Activated T-cell treated with anti-CD3 and anti-CD28 coated beads, Interleukin-2, amount 50 U/mL, for 48 hours (primary cell): ENCODE data around the gene TLE2.
"Not testable (repeated sequence)": the region's sequence is repeated elsewhere in the genome, so short reads cannot be mapped to it uniquely, and the experiment has no call there.

Source experiments
- DNase-seq, 2 experiments: peaks; one replicate each; pipeline ENCODE4 v3.0.0-alpha.2; 2020

TLE2 gene

DNA sequence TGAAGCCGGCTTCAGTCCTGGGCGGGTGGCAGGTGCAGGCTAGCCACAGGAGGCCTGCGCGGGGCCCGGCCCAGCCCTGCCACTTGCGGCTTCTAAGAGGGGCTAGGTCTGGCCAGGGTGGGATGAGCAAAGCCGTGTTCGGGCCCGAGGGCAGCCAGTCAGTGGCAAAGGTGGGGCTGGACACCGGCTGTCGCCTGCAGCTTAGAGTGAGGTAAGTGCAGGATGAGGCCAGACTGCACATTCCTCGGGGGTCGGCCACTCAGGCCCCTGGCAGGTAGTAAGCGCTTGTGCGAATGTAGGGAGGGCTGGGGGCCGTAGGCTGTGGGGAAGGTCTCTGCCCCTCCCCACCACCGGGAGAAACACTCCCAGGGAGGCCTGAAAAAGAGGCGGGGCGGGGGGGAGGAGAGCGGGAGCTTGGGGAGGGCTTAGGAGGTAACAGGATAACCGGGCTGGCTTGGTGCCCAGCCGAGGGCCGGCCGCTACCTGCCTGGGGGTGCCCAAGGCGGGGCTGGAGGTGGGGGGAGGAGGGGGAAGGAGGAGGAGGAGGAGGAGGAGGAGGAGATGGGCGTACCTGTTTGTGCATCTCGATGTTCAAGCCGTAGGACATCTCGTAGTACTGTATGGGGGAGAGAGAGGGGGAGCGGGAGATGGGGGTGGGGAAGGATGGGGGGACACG is 26.8 kb upstream of the TLE2 start:
- DNase-seq, result no peak

DNA sequence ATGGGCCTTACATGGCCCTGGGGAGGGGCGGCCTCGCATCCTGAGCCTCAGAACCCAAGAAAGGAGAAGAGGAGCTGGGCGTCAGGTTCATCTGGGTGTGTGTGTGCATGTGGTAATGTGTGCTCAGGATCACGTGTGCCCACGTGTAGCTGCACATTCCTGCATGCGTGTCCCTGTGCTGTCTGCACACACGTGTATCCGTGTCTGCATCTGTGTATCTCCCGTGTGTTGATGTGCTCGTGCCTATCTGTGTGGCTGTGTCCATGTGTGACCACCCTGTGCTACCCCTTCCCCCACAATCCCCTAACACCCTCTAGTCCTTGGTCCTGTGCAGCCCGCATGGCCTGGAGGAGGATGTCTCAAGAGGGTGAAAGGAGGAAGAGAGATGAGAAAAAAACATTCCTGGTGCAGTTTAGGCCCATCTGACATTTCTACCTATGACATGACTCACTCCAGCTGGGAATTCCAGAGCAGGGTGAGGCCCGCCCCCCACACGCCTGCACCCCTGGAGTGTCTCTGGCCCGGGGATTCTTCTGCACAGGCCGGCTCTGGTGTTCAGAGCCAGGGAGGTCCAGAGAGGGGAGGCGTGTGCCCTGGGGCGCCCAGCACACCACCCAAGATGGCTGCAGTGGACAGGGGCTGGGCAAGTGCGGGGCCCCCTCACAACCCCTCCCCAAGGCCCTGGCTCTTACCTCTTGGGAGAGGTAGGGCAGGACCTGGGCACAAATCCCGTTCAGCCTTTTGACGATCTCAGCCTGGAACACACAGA is 26.1 kb upstream of the TLE2 start:
- no peak for DNase-seq

DNA sequence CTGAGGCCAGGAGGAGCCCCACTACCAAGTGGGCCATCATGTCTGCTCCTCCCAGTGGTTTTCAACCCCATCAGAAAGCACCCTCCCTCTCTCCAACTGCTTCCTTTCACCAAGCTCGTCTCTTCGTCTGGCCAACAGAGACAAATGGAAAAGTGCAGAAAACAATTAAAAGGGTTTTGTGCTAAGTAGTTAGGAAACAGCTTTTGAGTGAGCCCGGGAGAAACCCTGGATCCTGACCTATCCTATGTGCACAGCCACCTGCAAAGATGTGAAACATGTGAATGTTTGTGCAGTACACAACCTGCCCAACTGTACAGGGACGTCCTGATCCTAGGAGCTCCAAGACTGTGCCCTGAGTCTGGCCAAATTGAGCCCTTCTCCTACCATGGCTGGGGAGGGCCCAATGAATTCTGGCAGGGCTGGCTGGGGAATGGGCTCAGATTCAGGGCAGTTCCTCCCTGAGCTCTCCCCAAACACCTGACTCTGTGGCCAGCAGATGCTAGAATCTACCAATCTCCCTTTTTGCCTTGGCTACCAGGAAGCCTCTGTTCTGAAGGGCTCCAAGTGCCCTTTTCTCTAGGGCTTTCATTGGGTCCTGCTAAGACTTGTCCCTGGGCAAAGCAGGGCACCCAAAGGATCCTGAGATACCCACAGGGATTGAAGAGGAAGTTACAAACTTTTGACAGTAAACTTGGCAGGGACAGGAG is 25.3 kb upstream of the TLE2 start:
- DNase-seq, result no peak

GRCh38 chr19:3053780-3054179 is 24.7 kb upstream of the TLE2 start:
- DNase-seq, result no peak

DNA sequence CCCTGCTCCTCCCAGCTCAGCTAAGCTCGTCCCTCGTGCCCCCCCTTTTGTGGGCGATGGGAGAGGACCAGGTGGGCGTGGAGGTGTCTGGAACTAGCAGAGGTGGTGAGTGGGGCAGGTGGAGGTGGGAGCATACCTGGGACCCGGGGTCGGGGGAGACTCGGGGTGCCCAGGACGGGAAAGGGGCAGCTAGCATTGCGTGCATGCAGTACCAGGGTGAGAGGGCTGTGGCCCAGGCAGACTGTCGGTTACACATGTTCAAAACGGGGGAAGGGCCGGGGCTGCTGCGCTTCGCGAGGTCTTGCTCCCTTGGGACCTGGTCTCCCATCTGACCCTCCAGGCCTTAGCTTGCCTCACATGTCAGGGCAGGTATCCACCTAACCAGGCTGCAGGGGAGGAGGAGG is 24.1 kb upstream of the TLE2 start:
- no peak for DNase-seq

DNA sequence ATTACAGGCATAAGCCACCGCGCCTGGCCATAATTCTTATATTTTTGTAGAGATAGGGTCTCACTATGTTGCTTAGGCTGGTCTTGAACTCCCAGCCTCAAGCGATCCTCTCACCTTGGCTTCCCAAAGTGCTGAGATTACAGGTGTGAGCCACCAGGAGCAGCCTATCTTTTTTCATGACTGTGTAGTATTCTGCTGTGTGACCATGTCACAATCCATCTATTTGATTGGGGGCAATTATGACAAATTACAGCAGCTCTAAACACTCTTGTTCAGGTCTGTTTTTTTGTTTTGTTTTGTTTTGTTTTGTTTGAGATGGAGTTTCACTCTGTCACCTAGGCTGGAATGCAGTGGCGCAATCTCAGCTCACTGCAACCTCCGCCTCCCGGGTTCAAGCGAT is 20.9 kb upstream of the TLE2 start:
- DNase-seq, result not testable (repeated sequence)

GRCh38 chr19:3049089-3049488 is 20.0 kb upstream of the TLE2 start:
- no peak for DNase-seq

DNA sequence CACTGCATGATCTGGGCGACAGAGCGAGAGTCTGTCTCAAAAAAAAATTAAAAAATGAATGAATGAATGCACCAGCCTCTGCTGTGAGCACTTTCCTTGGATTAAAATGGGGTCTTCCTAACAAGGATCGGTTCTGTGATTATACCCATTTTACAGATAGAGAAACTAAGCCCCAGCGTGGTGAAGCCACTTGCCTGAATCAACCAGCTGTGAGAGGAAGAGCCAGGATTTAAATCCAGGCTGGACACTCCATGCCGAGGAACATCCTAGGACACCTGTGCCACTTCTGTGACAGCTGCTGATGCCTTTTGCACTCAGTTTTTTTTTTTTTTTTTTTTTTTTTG is 19.1 kb upstream of the TLE2 start:
- no peak for DNase-seq

DNA sequence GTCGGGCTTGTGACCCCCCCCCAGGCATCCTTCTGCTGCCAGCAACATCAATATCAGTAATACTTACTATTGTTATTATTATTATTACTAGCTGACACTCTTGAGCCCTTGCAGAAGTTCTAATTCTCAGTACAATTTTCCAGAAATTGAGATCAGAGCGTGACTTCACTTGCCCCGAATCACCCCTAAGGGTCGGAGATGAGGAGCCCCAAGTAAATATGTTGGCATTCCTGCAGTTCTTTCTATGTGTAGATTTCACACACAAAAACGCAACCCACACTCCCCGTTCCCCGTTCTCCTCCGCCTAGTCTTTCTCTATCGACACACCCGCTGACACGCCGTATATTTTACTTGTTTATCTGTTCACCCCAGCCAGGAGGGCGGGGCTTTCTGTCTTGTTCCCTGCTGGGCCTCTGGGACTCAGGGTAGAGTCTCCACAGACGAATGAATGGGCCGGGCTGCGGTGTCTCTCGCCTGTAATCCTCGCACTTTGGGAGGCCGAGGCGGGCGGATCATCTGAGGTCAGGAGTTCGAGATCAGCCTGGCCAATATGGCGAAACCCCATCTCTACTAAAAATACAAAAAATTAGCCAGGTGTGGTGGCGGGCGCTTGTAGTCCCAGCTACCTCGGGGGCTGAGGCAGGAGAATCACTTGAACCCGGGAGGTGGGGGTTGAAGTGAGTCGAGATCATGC is 18.6 kb upstream of the TLE2 start:
- peak; percentile 76 for DNase-seq

- no peak for DNase-seq
Measured at GRCh38 chr19:3046698-3047495, 17.8 kb upstream of the TLE2 start.

DNA sequence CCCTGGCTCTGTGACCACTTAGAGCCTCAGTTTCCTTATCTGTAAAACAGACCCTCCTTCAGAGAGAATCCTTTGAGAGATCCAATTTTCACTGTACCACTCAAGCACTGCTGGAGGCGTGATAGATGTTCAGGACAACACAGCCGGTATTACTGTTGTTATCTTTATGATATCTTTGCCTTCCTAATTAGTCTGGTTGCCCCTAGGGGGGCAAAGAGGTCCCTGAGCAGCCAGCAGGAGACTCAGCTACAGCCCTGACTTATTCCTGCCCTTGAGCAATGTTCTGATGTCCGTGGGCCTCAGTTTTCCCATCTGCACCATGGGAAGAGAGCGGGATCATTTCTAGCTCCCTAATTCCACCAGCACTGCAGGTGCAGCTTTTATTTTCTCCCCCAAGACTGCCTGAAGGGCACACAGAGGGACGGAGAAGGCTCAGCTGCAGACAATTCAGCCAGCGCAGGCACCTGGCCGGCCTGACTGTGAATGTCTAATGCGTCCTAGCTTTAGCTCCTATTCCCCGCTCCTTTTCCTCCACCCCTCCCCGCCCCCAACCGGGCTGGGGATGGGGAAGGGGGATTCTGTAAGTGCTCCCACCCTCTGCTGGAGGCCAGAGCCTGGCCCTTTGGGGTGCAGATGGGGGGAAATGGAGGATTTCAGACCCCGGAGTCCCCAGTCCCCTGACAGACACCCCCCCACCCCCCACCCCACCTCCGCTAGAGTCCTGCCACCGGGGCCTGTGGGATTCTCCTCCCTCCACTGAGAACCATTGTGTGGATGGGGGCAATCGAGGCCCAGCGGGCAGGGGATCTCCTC is 17.0 kb upstream of the TLE2 start:
- DNase-seq, result no peak

- no peak for DNase-seq
Measured at GRCh38 chr19:3045191-3045590, 16.1 kb upstream of the TLE2 start.

DNA sequence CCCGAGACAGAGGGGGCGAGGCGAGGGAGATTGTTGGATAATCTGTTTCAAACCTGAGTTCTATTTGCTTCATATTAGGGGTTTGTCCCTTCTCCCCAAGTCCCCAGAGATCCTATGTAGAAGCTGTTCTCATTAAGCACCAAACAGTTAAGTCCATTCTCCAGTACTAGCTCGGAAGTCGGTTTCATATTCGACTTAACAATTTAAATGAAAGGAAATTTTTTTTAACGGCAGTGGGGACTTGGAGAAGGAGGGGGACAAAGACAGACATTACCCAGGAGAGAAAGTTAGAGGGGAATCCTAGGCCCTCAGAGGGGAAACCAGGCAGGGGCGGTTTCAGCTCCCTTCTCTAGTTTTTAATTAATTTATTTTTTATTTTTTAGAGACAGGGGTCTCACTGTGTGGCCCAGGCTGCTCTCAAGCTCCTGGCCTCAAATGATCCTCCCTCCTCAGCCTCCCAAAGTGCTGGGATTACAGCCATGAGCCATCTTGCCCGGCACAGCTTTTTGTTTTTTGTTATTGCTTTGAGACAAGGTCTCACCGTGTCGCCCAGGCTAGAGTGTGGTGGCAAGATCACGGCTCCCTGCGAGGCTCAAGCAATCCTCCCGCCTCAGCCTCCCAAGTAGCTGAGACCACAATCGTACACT is 13.7 kb upstream of the TLE2 start:
- no peak for DNase-seq

DNA sequence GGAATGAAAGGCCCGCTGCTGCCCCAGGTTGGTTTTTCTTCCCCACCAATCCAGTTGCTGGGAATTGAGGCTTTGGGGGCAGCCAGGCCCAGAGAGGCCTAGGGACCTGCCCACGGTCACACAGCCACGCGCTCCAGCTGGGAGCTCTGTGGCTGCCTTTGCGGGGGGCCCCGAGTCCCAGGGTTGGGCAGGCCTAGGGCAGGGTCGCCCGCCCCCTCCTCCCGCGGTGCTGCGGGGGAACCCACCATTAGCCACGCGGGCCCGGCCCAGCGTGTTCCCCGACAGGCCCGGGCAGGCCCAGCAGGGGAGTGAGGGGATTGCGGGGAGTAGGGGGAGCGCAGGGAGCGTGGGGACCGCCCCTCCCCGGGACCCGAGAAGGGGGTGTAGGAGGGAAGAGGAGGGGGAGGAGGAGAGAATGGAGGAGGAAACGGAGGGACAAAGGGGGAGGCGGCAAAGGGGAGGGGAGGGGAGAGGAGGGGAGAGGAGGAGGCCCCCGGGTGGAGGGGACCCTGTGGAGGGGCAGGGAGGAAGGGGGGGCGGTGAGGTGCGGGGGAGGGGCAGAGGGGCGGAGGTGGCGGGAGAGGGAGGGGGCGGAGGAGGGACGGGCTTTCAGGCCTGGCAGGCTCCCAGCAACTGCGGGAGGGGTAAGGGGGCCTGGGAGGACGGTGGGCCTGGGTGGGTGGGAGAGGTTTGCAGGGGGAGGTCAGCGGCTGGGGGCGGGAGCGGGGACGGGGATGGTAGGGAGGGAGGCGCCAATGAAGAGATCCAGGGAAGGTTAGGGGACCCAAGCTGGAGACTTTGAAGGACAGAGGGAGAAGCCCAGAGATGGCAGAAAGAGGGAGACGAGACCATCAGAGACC is 12.9 kb upstream of the TLE2 start:
- no peak for DNase-seq

- no peak for DNase-seq
Measured at GRCh38 chr19:3041327-3041726, 12.2 kb upstream of the TLE2 start.

DNA sequence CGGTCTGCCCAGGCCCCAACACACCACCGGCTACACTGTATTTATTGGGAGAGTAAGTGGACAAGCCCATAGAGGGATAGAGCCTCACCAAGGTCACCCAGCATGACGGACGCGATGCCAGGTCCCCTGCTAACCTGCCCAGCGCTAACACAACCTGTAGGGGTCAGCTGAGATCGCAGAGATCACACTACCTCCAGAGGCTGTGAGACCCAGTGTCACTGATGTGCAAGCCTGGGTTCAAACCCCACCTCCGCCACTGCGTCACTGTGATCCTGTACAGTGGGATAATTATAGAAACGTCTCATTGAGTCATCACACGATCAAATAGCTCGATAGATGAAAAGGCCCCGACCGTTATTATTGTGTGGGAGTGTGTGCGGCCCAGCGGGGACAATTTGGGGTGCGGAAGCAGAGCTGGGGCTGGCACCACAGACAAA is 10.6 kb upstream of the TLE2 start:
- no peak for DNase-seq

DNA sequence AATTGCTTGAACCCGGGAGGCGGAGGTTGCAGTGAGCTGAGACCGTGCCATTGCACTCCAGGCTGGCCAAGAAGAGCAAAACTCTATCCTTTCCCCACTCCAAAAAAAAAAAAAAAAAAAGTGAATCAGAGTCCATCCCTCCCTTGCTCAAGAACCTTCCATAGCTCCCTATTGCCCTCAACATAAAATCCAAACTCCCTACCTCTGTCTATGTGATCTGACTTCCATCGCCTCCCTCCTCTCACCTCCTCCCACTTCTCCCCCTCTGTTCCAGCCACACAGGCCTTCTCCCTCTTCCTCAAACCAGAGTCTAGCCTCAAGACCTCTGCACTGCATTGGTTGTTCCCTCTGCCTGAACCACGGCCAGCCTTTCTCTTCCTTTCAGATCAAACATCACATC is 10.0 kb upstream of the TLE2 start:
- DNase-seq, result no peak

DNA sequence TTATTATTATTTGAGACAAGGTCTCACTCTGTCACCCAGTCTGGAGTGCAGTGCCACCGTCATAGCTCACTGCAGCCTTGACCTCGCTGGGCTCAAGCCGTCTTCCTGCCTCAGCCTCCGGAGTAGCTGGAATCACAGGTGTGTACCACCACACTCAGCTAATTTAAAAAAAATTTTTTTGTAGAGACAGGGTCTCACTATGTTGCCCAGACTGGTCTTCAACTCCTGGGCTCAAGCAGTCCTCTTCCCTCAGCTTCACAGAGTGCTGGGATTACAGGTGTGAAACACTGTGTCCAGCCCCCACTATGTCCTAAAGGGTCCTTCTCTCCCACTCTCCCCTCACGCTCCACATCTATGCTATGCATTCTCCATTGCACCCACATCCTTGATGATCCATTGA is 9.1 kb upstream of the TLE2 start:
- no peak for DNase-seq

GRCh38 chr19:3036977-3037544 is 8.0 kb upstream of the TLE2 start:
- DNase-seq, result not testable (repeated sequence)
